8988T (cell line): ENCODE data around the gene PRKCQ.

Experiments used
- DNase-seq: peaks from one replicate; pipeline ENCODE4 v3.0.0; 2011

PRKCQ gene

GRCh38 chr10:6565588-6565987, 14.5 kb downstream of the PRKCQ start:
- DNase-seq = no peak

- no peak for DNase-seq
Measured at GRCh38 chr10:6564367-6564766, 15.7 kb downstream of the PRKCQ start.

GRCh38 chr10:6563731-6564130, 16.3 kb downstream of the PRKCQ start:
- no peak for DNase-seq

- no peak for DNase-seq
Measured at GRCh38 chr10:6563075-6563474, 17.0 kb downstream of the PRKCQ start.

GRCh38 chr10:6562221-6562620, 17.9 kb downstream of the PRKCQ start:
- DNase-seq = no peak

GRCh38 chr10:6561552-6561951, 18.5 kb downstream of the PRKCQ start:
- no peak for DNase-seq

- no peak for DNase-seq
Measured at GRCh38 chr10:6558759-6559461, 21.2 kb downstream of the PRKCQ start.

- no peak for DNase-seq
Measured at GRCh38 chr10:6558272-6558671, 21.8 kb downstream of the PRKCQ start.

- no peak for DNase-seq
Measured at GRCh38 chr10:6553937-6554336, 26.1 kb downstream of the PRKCQ start.

GRCh38 chr10:6543431-6544005, 36.6 kb downstream of the PRKCQ start:
- no peak for DNase-seq

GRCh38 chr10:6542999-6543430, 37.1 kb downstream of the PRKCQ start:
- no peak for DNase-seq

GRCh38 chr10:6539833-6540232, 40.2 kb downstream of the PRKCQ start:
- no peak for DNase-seq

- DNase-seq = no peak
Measured at GRCh38 chr10:6537770-6538169, 42.3 kb downstream of the PRKCQ start.

GRCh38 chr10:6536102-6536501, 44.0 kb downstream of the PRKCQ start:
- DNase-seq = no peak

GRCh38 chr10:6535156-6535764, 44.8 kb downstream of the PRKCQ start:
- DNase-seq = no peak

- DNase-seq = no peak
Measured at GRCh38 chr10:6532321-6532720, 47.8 kb downstream of the PRKCQ start.

GRCh38 chr10:6530966-6531365, 49.1 kb downstream of the PRKCQ start:
- no peak for DNase-seq

GRCh38 chr10:6530211-6530840, 49.8 kb downstream of the PRKCQ start:
- no peak for DNase-seq

- no peak for DNase-seq
Measured at GRCh38 chr10:6528198-6528950, 51.7 kb downstream of the PRKCQ start.

GRCh38 chr10:6525599-6526165, 54.4 kb downstream of the PRKCQ start:
- DNase-seq = no peak

- no peak for DNase-seq
Measured at GRCh38 chr10:6522230-6522629, 57.8 kb downstream of the PRKCQ start.

- no peak for DNase-seq
Measured at GRCh38 chr10:6520138-6520537, 59.9 kb downstream of the PRKCQ start.
